Measurements from ENCODE around the gene CCDC136. TPM values are rescaled to one million over a fixed set of nuclear protein-coding genes. Genes with fewer than 3 reads are reported as not detected.

CCDC136 gene
- total RNA-seq, 1 experiment from 2014 or later, result 11.1 TPM

DNA sequence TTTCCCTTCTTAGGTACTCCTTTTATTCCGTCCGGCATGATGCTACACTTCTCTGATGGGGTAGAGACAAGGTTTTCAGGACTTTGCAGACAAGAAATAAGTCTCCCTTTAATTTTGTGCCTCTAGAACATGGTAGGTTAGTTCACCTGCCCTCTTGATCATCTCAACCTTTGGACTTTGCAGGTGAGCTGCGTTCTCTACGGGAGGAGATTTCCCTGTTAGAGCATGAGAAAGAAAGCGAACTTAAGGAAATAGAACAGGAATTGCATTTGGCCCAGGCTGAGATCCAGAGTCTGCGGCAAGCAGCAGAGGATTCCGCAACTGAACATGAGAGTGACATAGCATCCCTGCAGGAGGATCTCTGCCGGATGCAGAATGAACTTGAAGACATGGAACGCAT is 9.2 kb downstream of the CCDC136 start:
- no peak overlapping the region for H3K27ac ChIP-seq (ENCODE audit: low read depth, low read length)
- no peaks in the 10 kb centered on the region for H3K9me2 ChIP-seq (ENCODE audit: insufficient read depth)
- ChIA-PET RAD21 (ENCODE audit: low non-redundant PET in 1 of 2, low total read pairs in 2 of 2, uncharacterized antibody in 2 of 2, unreplicated experiment in 2 of 2) (no interaction called here), POLR2A (no interaction called here), CTCF (no interaction called here)
- no peaks in the 10 kb centered on the region for H3K27me3 ChIP-seq (ENCODE audit: insufficient read depth, low read length)
- no peaks in the 10 kb centered on the region for H3K4me1 ChIP-seq (ENCODE audit: control insufficient read depth in 1 of 2, insufficient read depth in 2 of 2, low read length in 2 of 2)
- no peak overlapping the region for H3K4me3 ChIP-seq (replicated peaks in 1 of 2; ENCODE audit: low read depth in 1 of 2, low read length in 2 of 2)
- H3K9ac ChIP-seq (ENCODE audit: low read length), result no peak overlapping the region
- no peaks in the 10 kb centered on the region for H4K20me1 ChIP-seq (ENCODE audit: insufficient read depth)
- H3K36me3 ChIP-seq (ENCODE audit: control insufficient read depth in 1 of 2, insufficient read depth in 2 of 2, low read length in 2 of 2), result no peaks in the 10 kb centered on the region
- no TSS peak for BruUV-seq (replicated peaks)
- H3K4me2 ChIP-seq (ENCODE audit: low read length), result no peak overlapping the region
- TF ChIP-seq EZH2 (IDR thresholded peaks at IDR 0.05), result no peak
- no peak for TF ChIP-seq TCF7L2 (IDR thresholded peaks at IDR 0.05; ENCODE audit: borderline replicate concordance, extremely low read depth, insufficient read depth, insufficient read length)
- no peak for TF ChIP-seq CBX3 (IDR thresholded peaks at IDR 0.05; ENCODE audit: low read depth)
- TF ChIP-seq CEBPB (IDR thresholded peaks at IDR 0.05; ENCODE audit: low read depth), result no peak
- no peak for TF ChIP-seq SP1 (IDR thresholded peaks at IDR 0.05; ENCODE audit: low read depth)
- TF ChIP-seq SRF (IDR thresholded peaks at IDR 0.05; ENCODE audit: low read depth), result no peak
- TF ChIP-seq JUND (IDR thresholded peaks at IDR 0.05), result no peak
- no peak for ATAC-seq
- H2AFZ ChIP-seq (ENCODE audit: low read depth, low read length, poor library complexity, severe bottlenecking), result no peak overlapping the region
- no peaks in the 10 kb centered on the region for H3K79me2 ChIP-seq (ENCODE audit: insufficient read depth, low read length)
- intact Hi-C loops (cut with micrococcal nuclease), result no loop called here
- H3K9me3 ChIP-seq (ENCODE audit: control insufficient read depth in 1 of 2, insufficient read depth in 1 of 2, low read depth in 1 of 2, low read length in 2 of 2), result no peaks in the 10 kb centered on the region
- DNase-seq (ENCODE audit: low read depth, low spot score), result no peak

DNA sequence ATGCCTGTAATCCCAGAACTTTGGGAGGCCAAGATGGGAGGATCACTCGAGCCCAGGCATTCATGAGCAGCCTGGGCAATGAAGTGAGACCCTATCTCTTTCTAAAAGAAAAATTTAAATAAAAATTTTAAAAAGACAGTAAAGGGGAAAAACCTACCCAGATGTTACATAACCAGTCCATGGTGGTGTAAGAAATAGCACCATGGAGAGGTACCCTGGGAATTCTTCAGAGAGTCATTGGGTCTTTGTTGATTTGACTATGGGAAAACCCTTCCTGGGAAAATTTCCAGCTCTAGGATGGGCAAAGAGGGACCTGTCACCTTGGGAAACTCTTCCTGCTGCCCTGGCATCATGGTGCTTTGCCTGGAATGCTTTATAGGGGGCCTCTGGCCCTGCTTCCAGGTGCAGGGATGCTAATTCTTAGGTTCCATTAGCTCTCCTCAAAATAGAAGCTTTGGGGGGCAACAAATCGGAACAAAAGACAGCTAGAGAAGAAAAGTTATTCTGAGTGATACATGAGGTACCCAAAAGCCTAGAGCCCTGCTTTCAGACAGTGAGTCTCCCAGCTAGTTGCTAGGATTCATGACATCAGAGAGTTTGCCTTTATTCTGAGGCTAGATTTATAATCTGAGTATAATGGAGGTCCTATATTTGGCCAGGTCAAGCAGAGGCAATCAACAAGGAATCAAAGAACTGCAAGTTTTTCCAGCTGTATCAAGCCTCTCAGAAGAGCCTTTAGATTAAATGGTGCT is 10.1 kb downstream of the CCDC136 start:
- TF ChIP-seq ELF1 (IDR thresholded peaks at IDR 0.05; ENCODE audit: borderline replicate concordance, low read depth), result no peak
- no peak for TF ChIP-seq FOSL1 (IDR thresholded peaks at IDR 0.05; ENCODE audit: low read depth)
- TF ChIP-seq, protein P1, sequence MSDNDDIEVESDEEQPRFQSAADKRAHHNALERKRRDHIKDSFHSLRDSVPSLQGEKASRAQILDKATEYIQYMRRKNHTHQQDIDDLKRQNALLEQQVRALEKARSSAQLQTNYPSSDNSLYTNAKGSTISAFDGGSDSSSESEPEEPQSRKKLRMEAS (IDR thresholded peaks at IDR 0.05), result no peak
- TF ChIP-seq, protein P2, sequence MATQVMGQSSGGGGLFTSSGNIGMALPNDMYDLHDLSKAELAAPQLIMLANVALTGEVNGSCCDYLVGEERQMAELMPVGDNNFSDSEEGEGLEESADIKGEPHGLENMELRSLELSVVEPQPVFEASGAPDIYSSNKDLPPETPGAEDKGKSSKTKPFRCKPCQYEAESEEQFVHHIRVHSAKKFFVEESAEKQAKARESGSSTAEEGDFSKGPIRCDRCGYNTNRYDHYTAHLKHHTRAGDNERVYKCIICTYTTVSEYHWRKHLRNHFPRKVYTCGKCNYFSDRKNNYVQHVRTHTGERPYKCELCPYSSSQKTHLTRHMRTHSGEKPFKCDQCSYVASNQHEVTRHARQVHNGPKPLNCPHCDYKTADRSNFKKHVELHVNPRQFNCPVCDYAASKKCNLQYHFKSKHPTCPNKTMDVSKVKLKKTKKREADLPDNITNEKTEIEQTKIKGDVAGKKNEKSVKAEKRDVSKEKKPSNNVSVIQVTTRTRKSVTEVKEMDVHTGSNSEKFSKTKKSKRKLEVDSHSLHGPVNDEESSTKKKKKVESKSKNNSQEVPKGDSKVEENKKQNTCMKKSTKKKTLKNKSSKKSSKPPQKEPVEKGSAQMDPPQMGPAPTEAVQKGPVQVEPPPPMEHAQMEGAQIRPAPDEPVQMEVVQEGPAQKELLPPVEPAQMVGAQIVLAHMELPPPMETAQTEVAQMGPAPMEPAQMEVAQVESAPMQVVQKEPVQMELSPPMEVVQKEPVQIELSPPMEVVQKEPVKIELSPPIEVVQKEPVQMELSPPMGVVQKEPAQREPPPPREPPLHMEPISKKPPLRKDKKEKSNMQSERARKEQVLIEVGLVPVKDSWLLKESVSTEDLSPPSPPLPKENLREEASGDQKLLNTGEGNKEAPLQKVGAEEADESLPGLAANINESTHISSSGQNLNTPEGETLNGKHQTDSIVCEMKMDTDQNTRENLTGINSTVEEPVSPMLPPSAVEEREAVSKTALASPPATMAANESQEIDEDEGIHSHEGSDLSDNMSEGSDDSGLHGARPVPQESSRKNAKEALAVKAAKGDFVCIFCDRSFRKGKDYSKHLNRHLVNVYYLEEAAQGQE (IDR thresholded peaks at IDR 0.05; ENCODE audit: low read depth), result no peak
- TF ChIP-seq SP1 (IDR thresholded peaks at IDR 0.05; ENCODE audit: low read depth), result no peak
- Histone ChIP-seq H3K27ac (ENCODE audit: low read depth, low read length) (no peak overlapping the region), H3K27me3 (ENCODE audit: insufficient read depth, low read length) (no peaks in the 10 kb centered on the region), H3K36me3 (ENCODE audit: control insufficient read depth in 1 of 2, insufficient read depth in 2 of 2, low read length in 2 of 2) (no peaks in the 10 kb centered on the region), H3K4me3 (replicated peaks in 1 of 2; ENCODE audit: low read depth in 1 of 2, low read length in 2 of 2) (no peak overlapping the region), H3K9me2 (ENCODE audit: insufficient read depth) (no peaks in the 10 kb centered on the region), H3K79me2 (ENCODE audit: insufficient read depth, low read length) (no peaks in the 10 kb centered on the region), H3K9ac (ENCODE audit: low read length) (no peak overlapping the region), H3K4me1 (ENCODE audit: control insufficient read depth in 1 of 2, insufficient read depth in 2 of 2, low read length in 2 of 2) (no peaks in the 10 kb centered on the region), H3K4me2 (ENCODE audit: low read length) (no peak overlapping the region), H3K9me3 (ENCODE audit: control insufficient read depth in 1 of 2, insufficient read depth in 1 of 2, low read depth in 1 of 2, low read length in 2 of 2) (no peaks in the 10 kb centered on the region), H4K20me1 (ENCODE audit: insufficient read depth) (no peaks in the 10 kb centered on the region), H2AFZ (ENCODE audit: low read depth, low read length, poor library complexity, severe bottlenecking) (no peak overlapping the region)
- ChIA-PET POLR2A (no interaction called here), RAD21 (ENCODE audit: low non-redundant PET in 1 of 2, low total read pairs in 2 of 2, uncharacterized antibody in 2 of 2, unreplicated experiment in 2 of 2) (no interaction called here), CTCF (no interaction called here)
- ATAC-seq (no peak), DNase-seq (ENCODE audit: low read depth, low spot score) (no peak)
- intact Hi-C loops (cut with micrococcal nuclease), result no loop called here
- BruUV-seq (replicated peaks), result no TSS peak
